Loucy (cell line): Measurements from ENCODE around the gene ZDHHC14.

ENCODE experiments used
- EZH2phosphoT487 ChIP-seq: fragments of 200-600 bp; IDR thresholded peaks from 2 replicates; pipeline ENCODE4 v1.6.1; 2018; ENCODE audit warnings: antibody characterized with exemption, mild to moderate bottlenecking, moderate library complexity, borderline replicate concordance
- TF ChIP-seq, protein P1 (sequence below): fragments of 200-600 bp; sonication (generic); conservative IDR thresholded peaks from 2 replicates; pipeline ENCODE4 v1.5.1; 2014; ENCODE audit warnings: mild to moderate bottlenecking, antibody characterized with exemption, low read length

DNA sequence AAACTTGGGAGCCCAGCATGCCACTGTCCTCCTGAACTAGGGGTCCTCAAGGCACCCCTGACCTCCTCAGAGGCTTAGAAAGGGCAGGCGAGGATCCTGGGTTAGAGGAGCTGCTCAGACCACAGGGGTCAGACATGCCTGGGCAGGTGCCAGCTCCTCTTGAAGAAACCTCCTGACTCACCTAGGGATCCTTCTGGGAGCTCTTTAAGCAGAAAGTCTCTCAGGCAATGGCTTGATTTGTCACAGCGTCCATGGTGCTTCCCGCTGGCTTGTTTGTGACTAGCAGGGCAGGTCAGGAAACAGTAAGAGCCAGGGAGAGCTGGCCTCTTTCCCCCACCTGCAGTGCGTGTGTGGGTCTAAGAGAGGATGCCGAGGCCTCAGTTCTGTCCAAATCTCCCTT, 267.6 kb downstream of the ZDHHC14 start:
- TF ChIP-seq EZH2phosphoT487, result no peak
- TF ChIP-seq, protein P1, sequence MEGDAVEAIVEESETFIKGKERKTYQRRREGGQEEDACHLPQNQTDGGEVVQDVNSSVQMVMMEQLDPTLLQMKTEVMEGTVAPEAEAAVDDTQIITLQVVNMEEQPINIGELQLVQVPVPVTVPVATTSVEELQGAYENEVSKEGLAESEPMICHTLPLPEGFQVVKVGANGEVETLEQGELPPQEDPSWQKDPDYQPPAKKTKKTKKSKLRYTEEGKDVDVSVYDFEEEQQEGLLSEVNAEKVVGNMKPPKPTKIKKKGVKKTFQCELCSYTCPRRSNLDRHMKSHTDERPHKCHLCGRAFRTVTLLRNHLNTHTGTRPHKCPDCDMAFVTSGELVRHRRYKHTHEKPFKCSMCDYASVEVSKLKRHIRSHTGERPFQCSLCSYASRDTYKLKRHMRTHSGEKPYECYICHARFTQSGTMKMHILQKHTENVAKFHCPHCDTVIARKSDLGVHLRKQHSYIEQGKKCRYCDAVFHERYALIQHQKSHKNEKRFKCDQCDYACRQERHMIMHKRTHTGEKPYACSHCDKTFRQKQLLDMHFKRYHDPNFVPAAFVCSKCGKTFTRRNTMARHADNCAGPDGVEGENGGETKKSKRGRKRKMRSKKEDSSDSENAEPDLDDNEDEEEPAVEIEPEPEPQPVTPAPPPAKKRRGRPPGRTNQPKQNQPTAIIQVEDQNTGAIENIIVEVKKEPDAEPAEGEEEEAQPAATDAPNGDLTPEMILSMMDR, result no peak
